ENCODE measurements around the gene AICDA. TPM values are rescaled to one million over a fixed set of nuclear protein-coding genes. Genes with fewer than 3 reads are reported as not detected.

The AICDA gene
- total and polyA plus RNA-seq, 2 experiments from 2014 or later: 0.31 TPM; not detected in 1

- Histone ChIP-seq H3K27ac (ENCODE audit: low read depth) (no peak overlapping the region), H2AFZ (no peak overlapping the region), H3K4me3 (no peak overlapping the region), H3K9me2 (ENCODE audit: insufficient read depth) (peaks cover 4% of the 10 kb centered on the region; the same call in 1 of the 2 replicates), H3K4me2 (no peak overlapping the region), H4K20me1 (replicated peaks; ENCODE audit: insufficient read depth) (no peaks in the 10 kb centered on the region), H3K79me2 (replicated peaks; ENCODE audit: insufficient read depth) (no peaks in the 10 kb centered on the region), H3K27me3 (ENCODE audit: insufficient read depth) (no peaks in the 10 kb centered on the region), H3F3A (replicated peaks; ENCODE audit: low read depth) (no peaks in the 10 kb centered on the region), H3K4me1 (ENCODE audit: insufficient read depth) (no peaks in the 10 kb centered on the region), H3K36me3 (ENCODE audit: insufficient read depth) (no peaks in the 10 kb centered on the region)
- H3K27ac Mint-ChIP-seq: no peak overlapping the region
- H3K4me1 Mint-ChIP-seq: peaks cover 6% of the 10 kb centered on the region; the same call in 1 of the 3 replicates
- TF ChIP-seq EZH2phosphoT487 (IDR thresholded peaks at IDR 0.05; ENCODE audit: unreplicated experiment) (no peak), CTCF (conservative IDR thresholded peaks at IDR 0.05; ENCODE audit: low read depth in 2 of 2) (peak; percentile 38 to 42)
- TF ChIP-seq, protein P1, sequence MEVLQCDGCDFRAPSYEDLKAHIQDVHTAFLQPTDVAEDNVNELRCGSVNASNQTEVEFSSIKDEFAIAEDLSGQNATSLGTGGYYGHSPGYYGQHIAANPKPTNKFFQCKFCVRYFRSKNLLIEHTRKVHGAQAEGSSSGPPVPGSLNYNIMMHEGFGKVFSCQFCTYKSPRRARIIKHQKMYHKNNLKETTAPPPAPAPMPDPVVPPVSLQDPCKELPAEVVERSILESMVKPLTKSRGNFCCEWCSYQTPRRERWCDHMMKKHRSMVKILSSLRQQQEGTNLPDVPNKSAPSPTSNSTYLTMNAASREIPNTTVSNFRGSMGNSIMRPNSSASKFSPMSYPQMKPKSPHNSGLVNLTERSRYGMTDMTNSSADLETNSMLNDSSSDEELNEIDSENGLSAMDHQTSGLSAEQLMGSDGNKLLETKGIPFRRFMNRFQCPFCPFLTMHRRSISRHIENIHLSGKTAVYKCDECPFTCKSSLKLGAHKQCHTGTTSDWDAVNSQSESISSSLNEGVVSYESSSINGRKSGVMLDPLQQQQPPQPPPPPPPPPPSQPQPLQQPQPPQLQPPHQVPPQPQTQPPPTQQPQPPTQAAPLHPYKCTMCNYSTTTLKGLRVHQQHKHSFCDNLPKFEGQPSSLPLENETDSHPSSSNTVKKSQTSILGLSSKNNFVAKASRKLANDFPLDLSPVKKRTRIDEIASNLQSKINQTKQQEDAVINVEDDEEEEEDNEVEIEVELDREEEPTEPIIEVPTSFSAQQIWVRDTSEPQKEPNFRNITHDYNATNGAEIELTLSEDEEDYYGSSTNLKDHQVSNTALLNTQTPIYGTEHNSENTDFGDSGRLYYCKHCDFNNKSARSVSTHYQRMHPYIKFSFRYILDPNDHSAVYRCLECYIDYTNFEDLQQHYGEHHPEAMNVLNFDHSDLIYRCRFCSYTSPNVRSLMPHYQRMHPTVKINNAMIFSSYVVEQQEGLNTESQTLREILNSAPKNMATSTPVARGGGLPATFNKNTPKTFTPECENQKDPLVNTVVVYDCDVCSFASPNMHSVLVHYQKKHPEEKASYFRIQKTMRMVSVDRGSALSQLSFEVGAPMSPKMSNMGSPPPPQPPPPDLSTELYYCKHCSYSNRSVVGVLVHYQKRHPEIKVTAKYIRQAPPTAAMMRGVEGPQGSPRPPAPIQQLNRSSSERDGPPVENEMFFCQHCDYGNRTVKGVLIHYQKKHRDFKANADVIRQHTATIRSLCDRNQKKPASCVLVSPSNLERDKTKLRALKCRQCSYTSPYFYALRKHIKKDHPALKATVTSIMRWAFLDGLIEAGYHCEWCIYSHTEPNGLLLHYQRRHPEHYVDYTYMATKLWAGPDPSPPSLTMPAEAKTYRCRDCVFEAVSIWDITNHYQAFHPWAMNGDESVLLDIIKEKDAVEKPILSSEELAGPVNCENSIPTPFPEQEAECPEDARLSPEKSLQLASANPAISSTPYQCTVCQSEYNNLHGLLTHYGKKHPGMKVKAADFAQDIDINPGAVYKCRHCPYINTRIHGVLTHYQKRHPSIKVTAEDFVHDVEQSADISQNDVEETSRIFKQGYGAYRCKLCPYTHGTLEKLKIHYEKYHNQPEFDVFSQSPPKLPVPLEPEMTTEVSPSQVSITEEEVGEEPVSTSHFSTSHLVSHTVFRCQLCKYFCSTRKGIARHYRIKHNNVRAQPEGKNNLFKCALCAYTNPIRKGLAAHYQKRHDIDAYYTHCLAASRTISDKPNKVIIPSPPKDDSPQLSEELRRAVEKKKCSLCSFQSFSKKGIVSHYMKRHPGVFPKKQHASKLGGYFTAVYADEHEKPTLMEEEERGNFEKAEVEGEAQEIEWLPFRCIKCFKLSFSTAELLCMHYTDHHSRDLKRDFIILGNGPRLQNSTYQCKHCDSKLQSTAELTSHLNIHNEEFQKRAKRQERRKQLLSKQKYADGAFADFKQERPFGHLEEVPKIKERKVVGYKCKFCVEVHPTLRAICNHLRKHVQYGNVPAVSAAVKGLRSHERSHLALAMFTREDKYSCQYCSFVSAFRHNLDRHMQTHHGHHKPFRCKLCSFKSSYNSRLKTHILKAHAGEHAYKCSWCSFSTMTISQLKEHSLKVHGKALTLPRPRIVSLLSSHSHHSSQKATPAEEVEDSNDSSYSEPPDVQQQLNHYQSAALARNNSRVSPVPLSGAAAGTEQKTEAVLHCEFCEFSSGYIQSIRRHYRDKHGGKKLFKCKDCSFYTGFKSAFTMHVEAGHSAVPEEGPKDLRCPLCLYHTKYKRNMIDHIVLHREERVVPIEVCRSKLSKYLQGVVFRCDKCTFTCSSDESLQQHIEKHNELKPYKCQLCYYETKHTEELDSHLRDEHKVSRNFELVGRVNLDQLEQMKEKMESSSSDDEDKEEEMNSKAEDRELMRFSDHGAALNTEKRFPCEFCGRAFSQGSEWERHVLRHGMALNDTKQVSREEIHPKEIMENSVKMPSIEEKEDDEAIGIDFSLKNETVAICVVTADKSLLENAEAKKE (CRISPR knock-in tag; IDR thresholded peaks at IDR 0.05): no peak
- H3K4me3 Mint-ChIP-seq: no peak overlapping the region
- H3K36me3 Mint-ChIP-seq (ENCODE audit: low read depth): no peaks in the 10 kb centered on the region
- DNase-seq (ENCODE audit: low spot score): peak; percentile 56
- H3K27me3 Mint-ChIP-seq (ENCODE audit: insufficient read depth, low read depth, poor library complexity): peaks cover 4% of the 10 kb centered on the region
- ATAC-seq: peak; percentile 78
- no peaks in the 10 kb centered on the region for H3K9me3 Mint-ChIP-seq
Measured at GRCh38 chr12:8553088-8553627, 59.5 kb downstream of the AICDA start.

Small RNA genes within 50 kb of the gene (small RNA-seq; reads per million reads assigned to genes)
- gene RF00019 (ENCODE audit: low replicate concordance) (not detected), gene RF00564 (ENCODE audit: low replicate concordance) (not detected)

Other genes starting within 250 kb of the AICDA start
- 0.19 TPM in 1 of 2 replicates, not detected in the other for gene CLEC6A, start 156.9 kb downstream of the AICDA start, total RNA-seq (2014; rRNA removed; shearing (Covaris generic))
- 0.21 TPM in 1 of 2 replicates, not detected in the other for gene CLEC6A, start 156.9 kb downstream of the AICDA start, polyA plus RNA-seq (2016; fragmentation: Nextera tagmentation; extraction: Ambion mirVana)
- gene CLEC4D, start 99.4 kb downstream of the AICDA start, total RNA-seq (2014; rRNA removed; shearing (Covaris generic)): 0.90 TPM in 1 of 2 replicates, not detected in the other
- gene CLEC4D, start 99.4 kb downstream of the AICDA start, polyA plus RNA-seq (2016; fragmentation: Nextera tagmentation; extraction: Ambion mirVana): 0.17 and 0.24 TPM in 2 replicates
- not detected in 2 replicates for gene CLEC4E, start 72.0 kb downstream of the AICDA start, total RNA-seq (2014; rRNA removed; shearing (Covaris generic))
- not detected in 2 replicates for gene CLEC4E, start 72.0 kb downstream of the AICDA start, polyA plus RNA-seq (2016; fragmentation: Nextera tagmentation; extraction: Ambion mirVana)
- 0.90 TPM in 1 of 2 replicates, not detected in the other for gene MFAP5, start 50.0 kb upstream of the AICDA start, total RNA-seq (2014; rRNA removed; shearing (Covaris generic))
- 0.68 and 1.2 TPM in 2 replicates for gene MFAP5, start 50.0 kb upstream of the AICDA start, polyA plus RNA-seq (2016; fragmentation: Nextera tagmentation; extraction: Ambion mirVana)
- gene RIMKLB, start 85.1 kb upstream of the AICDA start, total RNA-seq (2014; rRNA removed; shearing (Covaris generic)): 94.8 and 104 TPM in 2 replicates
- gene RIMKLB, start 85.1 kb upstream of the AICDA start, polyA plus RNA-seq (2016; fragmentation: Nextera tagmentation; extraction: Ambion mirVana): 62.7 and 87.0 TPM in 2 replicates
- gene A2ML1, start 209.8 kb upstream of the AICDA start, total RNA-seq (2014; rRNA removed; shearing (Covaris generic)): 6.0 and 7.5 TPM in 2 replicates
- 3.8 and 4.2 TPM in 2 replicates for gene A2ML1, start 209.8 kb upstream of the AICDA start, polyA plus RNA-seq (2016; fragmentation: Nextera tagmentation; extraction: Ambion mirVana)

All from GM23338 (cell line).